ENCODE data around the gene EPGN.

GRCh38 chr4:74317616-74318246 lies 9.5 kb downstream of the EPGN start:
- TF ChIP-seq CTCF (IDR thresholded peaks at IDR 0.05) (no peak), EZH2 (IDR thresholded peaks at IDR 0.05; ENCODE audit: borderline replicate concordance, insufficient read depth, low read depth, low read length, poor library complexity, severe bottlenecking) (no peak)

Data from B cell (primary cell).